Measurements from ENCODE around the gene UTY. TPM values are rescaled to one million over a fixed set of nuclear protein-coding genes. Genes with fewer than 3 reads are reported as not detected.
"Not testable (repeated sequence)": the region's sequence is repeated elsewhere in the genome, so short reads cannot be mapped to it uniquely, and the experiment has no call there.

Gene UTY
- total RNA-seq, 1 donor from 2014 or later = 12.5 TPM

GRCh38 chrY:13300795-13301194 is 179.0 kb downstream of the UTY start:
- DNase-seq (ENCODE audit: low read depth, low spot score) = no peak

GRCh38 chrY:13299411-13299810 is 180.4 kb downstream of the UTY start:
- DNase-seq (ENCODE audit: low read depth, low spot score) = no peak

GRCh38 chrY:13296176-13296890 is 183.5 kb downstream of the UTY start:
- no peak for DNase-seq (ENCODE audit: low read depth, low spot score)

- no peak for DNase-seq (ENCODE audit: low read depth, low spot score)
Measured at GRCh38 chrY:13295026-13295425, 184.8 kb downstream of the UTY start.

- DNase-seq (ENCODE audit: low read depth, low spot score) = no peak
Measured at GRCh38 chrY:13291199-13291598, 188.6 kb downstream of the UTY start.

- not testable (repeated sequence) for DNase-seq (ENCODE audit: low read depth, low spot score)
Measured at GRCh38 chrY:13282151-13283054, 197.4 kb downstream of the UTY start.

- no peak for DNase-seq (ENCODE audit: low read depth, low spot score)
Measured at GRCh38 chrY:13279561-13279960, 200.3 kb downstream of the UTY start.

- no peak for DNase-seq (ENCODE audit: low read depth, low spot score)
Measured at GRCh38 chrY:13271706-13272105, 208.1 kb downstream of the UTY start.

GRCh38 chrY:13253941-13254440 is 225.8 kb downstream of the UTY start:
- DNase-seq (ENCODE audit: low read depth, low spot score) = not testable (repeated sequence)

- DNase-seq (ENCODE audit: low read depth, low spot score) = no peak
Measured at GRCh38 chrY:13250421-13250820, 229.4 kb downstream of the UTY start.

- DNase-seq (ENCODE audit: low read depth, low spot score) = no peak
Measured at GRCh38 chrY:13243716-13244115, 236.1 kb downstream of the UTY start.

- DNase-seq (ENCODE audit: low read depth, low spot score) = no peak
Measured at GRCh38 chrY:13233901-13234300, 245.9 kb downstream of the UTY start.

GRCh38 chrY:13233118-13233517 is 246.7 kb downstream of the UTY start:
- DNase-seq (ENCODE audit: low read depth, low spot score) = no peak

- DNase-seq (ENCODE audit: low read depth, low spot score) = no peak
Measured at GRCh38 chrY:13227354-13227953, 252.4 kb downstream of the UTY start.

- no peak for DNase-seq (ENCODE audit: low read depth, low spot score)
Measured at GRCh38 chrY:13210961-13211646, 268.7 kb downstream of the UTY start.

- no peak for DNase-seq (ENCODE audit: low read depth, low spot score)
Measured at GRCh38 chrY:13205214-13205613, 274.6 kb downstream of the UTY start.

Other genes with a start within 250 kb of the UTY start
- 0.60 and 1.1 TPM in 2 replicates for gene TMSB4Y, start 223.9 kb upstream of the UTY start, total RNA-seq